Stimulated activated CD4-positive, alpha-beta T cell treated with anti-CD3 and anti-CD28 coated beads, Interleukin-1b, Interleukin-23, amount 100 ng/mL, for 4 hours (primary cell): ENCODE data around the gene TSHR.

Experiments used
- DNase-seq, 2 donors: peaks; one replicate each; pipeline ENCODE4 v3.0.0-alpha.2; 2020; ENCODE audit warnings: low read depth in 2 of 2

TSHR gene

DNA sequence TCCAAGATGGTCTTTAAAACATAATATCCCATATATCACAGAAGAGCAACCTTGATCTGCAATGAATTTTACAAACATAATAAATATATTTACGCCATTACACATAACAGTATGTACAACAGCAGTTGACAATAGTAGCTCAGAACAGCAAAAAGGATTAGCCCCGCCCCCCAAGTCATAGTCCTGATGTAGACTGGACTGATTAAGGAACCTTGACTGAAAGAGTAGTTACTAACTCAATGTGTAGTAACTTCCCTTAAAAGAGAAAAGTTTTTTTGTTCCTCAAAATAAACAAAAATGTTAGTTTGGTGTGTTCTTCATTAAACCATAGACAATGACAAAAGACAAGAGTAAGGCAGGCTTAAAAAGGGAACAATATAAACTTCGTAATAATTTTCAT lies 220.8 kb downstream of the TSHR start:
- DNase-seq, result no peak

DNA sequence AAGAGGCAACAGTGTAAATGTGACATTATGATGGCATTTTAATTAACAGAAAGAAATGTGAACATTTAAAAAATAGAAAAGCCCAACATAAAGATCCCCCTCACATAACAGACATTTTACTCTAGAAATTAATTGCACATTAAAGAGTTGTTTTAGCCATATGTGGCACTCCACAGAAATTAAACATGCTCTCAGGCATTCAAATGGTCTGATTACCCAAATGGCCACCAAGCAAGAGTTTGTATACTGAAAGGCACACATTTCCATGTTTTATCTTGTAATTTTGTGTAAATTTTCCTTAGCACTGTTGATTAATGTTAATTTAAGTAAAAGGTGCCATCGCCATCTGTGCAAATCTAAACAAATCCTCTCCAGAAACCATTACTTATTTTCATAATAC lies 221.8 kb downstream of the TSHR start:
- DNase-seq, result no peak

DNA sequence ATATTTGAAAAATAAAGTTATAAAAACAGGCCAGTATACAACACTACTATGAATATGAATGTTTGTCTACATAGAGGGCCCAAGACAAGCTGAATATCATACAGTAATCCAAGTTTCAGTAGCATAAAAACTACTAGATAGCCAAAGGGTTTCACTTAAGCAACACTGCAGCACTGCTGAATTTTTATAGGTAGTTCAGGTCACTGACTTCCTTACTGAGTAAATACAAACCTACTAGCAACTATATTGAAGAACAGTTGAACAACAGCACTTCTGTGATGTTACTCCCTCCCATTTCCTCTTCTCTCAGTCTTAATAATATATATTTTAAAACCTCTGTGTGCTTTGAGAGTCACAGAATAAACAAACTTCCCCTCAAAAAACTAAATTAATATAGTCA lies 222.6 kb downstream of the TSHR start:
- no peak for DNase-seq

DNA sequence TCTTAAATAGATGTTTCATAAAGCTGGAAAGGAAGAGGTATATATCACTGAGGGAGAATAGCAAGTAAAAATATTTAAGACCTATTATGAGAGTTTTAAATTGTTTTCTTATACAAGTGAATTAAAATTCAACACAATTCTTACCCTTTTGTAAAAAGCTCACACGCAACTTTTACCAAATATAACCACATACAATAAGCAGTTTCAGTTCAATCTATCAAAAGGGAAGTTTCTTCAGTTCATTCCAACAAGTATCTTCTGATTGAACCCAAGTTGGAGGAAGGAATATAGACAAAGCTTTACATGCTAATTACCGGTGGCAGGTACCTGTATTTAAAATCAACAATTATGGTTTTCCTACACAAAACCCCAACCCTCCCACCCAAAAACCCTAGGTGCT lies 224.2 kb downstream of the TSHR start:
- no peak for DNase-seq

DNA sequence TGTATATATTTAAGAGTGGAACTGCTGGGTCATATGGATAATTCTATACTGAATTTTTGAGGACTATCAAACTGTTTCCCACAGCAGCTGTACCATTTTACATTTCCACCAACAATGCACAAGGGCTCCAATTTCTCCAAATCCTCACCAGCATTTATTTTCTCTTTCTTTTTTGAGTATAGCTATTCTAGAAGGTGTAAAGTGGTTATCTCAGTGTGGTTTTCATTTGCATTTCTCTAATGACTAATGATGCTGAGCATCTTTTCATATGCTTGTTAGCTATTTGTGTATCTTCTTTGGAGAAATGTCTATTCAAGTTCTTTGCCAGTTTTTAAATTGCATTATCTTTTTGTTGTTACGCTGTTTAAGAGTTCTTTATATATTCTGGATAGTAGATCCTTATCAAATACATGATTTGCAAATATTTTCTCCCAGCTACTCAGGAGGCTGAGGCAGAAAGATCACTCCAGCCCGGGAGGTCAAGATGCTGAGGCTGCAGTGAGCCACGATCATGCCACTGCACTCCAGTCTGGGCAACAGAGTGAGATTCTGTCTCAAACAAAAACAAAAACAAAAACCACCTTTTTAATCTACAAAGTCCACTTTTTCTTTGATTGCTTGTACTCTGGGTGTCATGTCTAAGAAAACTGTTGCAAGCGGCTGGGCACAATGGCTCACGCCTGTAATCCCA lies 232.6 kb downstream of the TSHR start:
- no peak for DNase-seq

DNA sequence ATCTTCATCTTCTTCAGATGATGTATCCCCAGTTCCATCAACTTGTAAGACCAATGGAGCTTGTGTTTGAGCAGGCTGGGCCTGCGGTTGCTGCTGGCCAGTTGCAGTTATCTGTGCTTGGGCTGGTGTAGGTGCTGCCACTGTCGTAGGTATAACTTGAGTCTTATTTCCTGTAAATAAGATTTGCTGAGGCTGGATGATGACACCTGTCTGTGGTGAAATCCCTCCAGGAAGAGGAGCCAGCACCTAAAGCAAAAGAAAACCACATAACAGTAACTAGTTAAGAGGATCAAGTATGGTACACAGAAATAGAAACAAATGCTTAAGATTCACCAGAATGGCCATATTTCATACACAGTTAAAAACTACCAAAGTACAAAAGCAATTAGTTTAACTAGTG lies 237.2 kb downstream of the TSHR start:
- no peak for DNase-seq

DNA sequence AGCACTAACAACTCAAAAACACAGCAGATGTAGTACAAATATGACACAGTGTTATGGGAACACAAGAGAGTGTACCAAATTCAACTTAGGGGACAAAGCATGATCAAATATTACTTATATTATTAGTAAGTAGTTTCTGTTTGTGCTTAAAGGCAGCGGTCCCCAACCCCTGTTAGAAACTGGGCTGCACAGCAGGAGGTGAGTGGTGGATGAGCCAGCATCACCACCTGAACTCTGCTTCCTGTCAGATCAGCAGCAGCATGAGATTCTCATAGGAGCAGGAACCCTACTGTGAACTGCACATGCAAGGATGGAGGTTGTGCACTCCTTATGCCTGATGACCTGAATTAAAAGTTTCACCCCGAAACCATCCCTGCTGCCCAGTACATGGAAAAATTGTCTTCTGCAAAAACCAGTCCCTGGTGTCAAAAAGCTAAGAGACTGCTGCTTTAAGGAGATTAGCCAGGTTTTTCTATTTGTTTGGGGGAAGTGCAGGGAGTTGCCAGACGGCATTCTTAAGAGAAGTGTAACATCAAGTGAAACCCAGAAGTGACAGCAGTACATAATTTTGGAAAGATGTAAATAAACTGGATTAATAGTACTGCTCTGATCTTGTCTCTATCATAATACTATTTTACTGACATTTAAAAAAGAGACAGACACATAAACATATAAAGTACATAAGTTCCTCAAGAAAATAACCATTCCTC lies 238.7 kb downstream of the TSHR start:
- no peak for DNase-seq
